ENCODE measurements around the gene HINT1.
"Not testable (repeated sequence)": the region's sequence is repeated elsewhere in the genome, so short reads cannot be mapped to it uniquely, and the experiment has no call there.

Gene HINT1

DNA sequence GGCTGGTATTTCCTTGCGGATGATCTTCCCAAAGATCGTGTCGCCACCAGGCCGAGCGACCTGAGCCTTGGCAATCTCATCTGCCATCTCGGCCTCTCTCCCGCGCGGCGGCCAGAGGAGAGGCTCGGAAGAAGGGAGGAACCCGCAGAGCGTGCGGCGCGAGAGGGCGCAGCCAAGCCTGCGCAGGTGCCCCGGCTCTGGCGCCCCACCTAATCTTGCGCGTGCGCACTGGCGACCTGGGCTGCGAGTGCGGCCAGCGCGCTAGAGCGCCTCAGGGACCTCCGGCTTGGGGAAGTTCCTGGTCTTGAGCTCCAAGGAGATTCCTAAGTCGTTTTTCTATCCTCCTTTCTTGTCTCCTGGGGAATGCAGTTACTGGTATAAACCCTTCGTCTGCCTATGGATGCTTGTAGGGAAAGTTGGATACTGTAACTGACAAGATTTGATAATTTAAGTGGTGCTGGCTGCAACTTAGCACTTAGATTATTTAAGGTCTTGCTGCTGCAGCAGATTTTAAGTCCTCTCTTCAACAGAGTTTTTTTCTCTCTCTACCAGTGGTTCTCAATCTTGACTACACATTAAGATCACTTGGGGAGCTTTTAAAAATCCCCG is at the start of gene HINT1:
HINT1 (minus strand) TSS at position 138 of the 609 bp plus-strand sequence; CDS start at position 87, 51 bp downstream.
- DNase-seq: peak; percentile 89

DNA sequence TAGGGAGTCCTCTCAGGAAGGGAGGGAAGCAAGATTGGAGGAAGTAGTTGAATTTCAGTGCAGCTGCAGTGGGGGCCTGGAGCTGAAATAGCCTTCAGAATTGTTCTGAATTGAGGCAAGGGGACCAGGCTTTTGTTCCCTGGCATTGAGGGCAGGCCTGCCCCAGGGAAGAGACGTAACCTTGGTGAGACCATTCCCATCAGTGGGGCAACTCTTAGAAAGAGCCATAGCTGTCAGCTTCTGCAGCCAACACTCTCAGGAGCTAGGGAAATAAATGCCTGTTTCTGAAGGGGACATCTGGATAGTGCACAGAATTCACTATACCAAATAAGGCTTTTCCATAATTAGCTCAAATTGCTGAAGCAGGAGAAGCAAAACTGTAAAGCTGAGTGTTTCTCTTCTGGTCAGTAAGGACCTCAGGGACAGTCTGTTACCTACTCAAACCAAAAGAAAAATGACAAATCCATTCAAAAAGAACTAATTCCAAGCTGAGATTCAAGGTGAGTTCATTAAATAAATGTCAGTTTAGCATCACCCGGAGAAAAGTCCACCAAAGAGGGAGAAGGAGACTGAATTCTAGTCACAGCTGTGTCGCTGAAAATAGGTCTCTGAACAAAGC is 49.7 kb upstream of the HINT1 start:
- DNase-seq: no peak

DNA sequence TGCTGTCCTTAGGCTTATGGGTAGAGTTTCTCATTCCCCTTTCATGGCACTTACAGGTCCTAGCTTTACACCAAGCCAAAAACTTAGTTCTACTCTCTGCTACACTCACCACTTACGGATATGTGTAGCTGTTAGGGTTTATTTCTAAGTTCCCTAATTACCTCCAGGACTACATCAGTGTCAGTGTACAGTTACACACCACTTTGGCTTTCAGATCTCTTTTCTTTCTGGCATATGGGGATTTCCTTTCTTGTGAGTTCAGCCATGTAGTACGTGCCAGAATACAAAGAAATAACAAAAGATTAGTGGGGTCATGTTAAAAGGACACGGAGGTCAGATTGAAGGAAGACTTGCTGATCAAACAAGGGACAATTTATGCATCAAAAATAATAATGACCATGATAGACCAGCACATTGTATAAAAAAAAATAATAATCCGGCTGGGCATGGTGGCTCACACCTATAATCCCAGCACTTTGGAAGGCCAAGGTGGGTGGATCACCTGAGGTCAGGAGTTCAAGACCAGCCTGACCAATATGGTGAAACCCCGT is 47.5 kb upstream of the HINT1 start:
- no peak for DNase-seq

DNA sequence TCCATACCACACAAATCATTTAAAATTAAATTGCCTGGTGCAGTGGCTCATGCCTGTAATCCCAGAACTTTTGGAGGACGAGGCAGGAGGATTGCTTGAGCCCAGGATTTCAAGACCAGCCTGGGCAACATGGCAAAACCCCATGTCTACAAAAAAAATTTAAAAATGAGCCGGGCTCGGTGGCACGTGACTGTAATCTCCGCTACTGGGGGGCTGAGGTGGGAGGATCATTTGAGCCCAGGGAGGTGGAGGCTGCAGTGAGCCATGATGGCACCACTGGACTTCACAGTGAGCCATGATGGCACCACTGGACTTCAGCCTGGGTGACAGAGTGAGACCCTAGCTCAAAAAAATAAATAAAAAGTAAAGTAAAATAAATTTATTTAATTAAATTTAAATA is 46.6 kb upstream of the HINT1 start:
- no peak for DNase-seq

DNA sequence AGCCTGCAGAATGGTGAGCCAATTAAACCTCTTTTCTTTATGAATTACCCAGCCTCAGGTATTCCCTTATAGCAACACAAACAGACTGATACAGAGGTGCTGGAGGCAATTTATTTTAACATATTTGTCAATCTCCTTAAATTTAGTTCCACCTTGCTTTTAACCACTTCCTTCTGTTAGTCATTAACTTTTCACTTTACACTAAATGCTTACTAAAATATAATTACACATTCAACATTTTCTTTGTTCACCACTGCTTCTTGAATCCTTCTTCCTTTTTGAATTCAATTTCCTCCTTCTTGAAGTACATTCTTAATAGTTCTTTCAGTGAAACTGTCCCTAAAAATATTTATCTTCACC is 45.1 kb upstream of the HINT1 start:
- no peak for DNase-seq

DNA sequence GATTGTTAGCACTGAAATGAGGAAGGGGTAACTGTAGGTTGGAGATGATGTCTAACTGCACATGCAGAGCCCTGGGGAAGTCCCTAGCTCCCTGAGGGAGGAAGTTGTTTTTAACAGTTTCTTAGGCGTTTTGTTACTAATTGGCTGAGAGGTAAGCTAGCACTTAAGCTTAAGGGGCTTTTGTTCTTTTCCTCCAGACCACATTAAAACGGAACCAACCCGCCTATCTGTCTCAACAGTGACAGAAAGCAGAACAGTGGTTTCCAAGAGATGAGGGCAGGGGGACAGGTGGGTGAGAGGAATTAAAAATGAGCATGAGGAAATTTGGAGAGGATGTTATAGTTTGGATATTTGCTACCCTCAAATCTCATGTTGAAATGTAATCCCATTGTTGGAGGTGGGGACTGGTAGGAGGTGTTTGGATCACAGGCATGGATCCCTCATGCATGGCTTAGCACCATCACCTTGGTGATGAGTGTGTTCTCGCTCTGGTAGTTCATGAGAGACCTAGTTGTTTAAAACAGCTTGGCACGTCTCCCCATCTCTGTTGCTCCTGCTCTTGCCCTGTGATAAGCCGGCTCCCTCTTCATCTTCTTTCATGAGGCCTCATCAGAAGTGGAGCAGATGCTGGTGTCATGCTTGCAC is 44.6 kb upstream of the HINT1 start:
- no peak for DNase-seq

DNA sequence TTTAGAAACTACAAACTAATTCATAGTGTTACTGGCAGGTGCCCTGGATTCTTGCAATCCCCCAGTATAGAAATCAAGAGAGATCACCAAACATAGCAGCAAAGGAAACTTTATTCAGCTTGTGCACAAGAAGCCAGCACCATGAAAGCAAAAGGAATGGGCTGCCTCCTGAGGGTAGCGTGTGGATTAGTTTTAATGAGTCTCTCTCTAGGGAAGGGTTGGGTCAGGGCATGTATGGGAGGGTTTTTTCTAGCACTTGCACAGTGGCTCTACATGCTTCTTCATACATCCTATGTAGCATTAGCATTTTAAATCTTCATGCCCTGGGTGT is 44.1 kb upstream of the HINT1 start:
- DNase-seq: no peak

DNA sequence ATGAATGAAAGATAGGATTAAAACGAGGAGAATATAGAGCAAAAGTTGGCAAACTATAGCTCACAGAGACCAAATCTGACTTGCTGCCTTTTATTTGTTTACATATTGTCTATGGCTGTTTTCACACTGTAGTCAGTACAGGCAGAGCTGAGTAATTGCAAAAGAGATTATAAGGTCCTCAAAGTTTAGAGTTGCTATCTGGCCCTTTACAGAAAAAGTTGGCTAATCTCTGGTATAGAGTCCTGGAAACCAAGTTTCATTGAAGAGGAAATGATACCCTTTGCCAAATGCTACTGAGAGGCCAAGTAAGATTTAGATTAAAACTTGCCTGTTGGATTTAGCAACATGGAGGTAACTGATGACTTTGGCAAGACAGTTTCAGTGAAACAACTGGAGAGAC is 41.7 kb upstream of the HINT1 start:
- no peak for DNase-seq

DNA sequence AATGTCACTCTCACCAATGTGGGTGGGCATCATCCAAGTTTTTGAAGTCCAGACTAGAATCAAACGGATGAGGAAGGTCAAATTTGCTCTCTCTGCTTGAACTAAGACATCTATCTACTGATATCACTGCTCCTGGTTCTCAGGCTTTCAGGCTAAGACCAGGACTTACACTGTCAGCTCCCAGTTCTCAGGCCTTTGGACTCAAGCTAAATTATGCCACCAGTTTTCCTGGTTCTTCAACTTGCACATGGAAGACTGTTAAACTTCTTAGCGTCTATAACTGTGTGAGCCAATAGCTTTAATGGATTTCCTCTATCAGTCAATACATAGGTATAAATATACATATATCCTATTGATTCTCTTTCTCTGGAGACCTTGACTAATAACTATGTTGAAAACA is 41.0 kb upstream of the HINT1 start:
- DNase-seq: no peak

DNA sequence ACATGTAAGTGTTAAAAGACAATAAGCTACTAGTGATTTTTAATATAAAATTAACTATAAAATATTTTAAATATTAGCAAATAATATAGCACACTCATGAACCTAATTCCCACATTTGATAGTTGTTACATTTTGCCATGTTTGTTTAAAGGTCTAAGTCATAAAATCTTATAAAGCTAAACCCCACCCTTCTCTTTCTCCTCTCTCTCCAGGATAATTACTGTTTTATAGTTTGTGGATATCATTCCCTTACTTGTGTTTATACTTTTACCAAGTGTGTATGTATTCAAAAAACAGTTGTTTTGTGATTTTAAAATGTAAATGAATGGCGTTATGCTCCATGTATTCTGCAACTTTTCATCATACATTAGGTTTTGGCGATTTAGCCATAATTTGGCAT is 39.9 kb upstream of the HINT1 start:
- DNase-seq: no peak

DNA sequence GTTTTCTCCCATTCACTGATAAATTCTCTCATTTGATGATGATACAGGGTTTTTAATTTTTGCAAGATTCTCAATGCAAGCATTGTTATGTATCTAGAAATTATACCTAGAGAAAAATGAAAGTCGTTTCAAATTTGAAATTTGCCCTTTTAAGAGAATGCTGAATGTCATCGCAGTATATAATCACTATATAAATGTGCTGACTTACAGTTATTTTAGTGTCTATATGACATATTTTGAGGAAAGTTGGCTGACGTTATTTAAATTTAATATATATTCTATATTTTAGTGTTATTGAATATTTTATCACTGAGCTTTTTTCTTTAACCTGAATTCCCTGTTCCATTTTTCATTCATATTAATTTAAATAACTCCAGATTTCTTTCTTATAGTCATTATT is 35.5 kb upstream of the HINT1 start:
- no peak for DNase-seq

DNA sequence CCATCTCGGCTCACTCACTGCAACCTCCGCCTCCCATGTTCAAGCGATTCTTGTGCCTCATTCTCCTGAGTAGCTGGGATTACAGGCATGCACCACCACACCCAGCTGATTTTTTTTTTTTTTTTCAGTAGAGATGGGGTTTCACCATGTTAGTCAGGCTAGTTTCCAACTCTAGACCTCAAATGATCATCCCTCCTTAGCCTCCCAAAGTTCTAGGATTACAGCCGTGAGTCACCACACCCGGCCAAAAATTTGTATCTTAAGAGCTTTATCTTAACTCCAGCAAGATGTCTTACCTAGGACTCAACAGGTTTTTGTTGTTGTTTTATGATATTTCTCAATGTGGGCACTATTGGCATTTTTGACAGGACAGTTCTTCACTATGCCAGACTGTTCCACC is 33.6 kb upstream of the HINT1 start:
- peak; percentile 14 for DNase-seq

DNA sequence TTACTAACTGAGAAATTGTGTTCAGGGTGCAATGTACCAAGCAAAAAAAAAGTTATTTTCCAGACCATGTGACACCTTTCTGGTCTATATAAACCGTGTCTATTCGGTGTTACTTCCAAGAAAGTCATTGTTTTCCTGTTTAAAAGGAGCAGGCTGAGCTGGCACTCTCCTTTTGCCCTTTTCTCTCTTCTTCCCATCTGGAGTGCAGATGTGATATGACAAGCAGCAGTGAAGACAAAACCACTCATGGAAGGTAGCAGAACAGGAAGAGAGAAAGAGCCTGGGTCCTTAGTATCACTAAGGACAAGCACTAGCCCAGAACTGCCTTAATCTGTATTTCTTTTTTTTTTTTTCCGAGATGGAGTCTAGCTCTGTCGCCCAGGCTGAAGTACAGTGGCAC is 31.3 kb upstream of the HINT1 start:
- peak; percentile 23 for DNase-seq

DNA sequence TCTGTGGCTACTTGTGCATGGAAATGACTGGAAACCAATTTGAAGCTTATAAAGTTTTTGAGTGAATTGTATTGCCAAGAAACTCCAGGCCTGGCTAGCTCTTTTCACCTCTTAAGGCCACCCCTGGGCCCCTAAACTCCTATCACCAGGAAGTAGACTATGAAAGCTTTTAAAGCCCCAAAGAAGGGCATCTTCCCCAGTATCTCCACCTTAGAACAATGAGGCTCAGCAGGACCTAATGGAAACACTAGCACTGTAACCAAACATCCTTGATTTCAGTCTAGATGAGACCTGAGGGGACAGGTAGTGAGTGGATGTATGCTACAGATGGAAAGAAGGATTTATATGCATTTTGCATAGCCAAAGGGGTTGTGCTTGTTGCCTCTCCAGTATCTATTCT is 30.6 kb upstream of the HINT1 start:
- DNase-seq: no peak

DNA sequence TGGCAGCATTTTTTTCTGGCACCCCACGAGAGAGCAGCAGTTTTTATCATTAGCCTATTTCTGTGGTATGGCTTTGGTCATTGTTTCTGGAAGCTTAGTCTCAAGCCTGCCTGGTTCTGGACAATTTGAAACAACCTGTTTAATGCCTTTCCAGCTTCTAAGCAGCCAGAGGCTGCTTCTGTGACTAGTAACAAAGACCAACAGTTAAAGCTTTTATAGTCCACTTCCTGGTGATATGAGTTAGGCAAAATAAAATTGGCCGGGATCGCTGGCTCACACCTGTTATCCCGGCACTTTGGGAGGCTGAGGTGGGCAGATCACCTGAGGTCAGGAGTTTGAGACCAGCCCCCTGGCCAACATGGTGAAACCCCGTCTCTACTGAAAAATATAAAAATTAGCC is 29.7 kb upstream of the HINT1 start:
- no peak for DNase-seq

DNA sequence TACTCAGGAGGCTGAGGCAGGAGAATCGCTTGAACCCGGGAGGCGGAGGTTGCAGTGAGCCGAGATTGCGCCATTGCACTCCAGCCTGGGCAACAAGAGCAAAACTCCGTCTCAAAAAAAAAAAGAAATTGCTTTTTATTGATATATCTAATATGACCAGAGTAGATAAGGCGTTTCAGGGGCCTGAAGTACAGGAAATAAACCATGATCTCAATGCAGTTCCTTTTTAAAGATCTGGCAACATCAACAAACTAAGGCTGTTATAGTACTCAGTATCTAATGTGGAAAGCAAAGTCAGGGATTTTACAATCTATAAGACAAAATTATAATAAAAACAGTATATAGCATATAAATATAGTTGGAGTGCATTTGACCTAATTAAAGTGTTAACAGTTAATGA is 28.8 kb upstream of the HINT1 start:
- not testable (repeated sequence) for DNase-seq

DNA sequence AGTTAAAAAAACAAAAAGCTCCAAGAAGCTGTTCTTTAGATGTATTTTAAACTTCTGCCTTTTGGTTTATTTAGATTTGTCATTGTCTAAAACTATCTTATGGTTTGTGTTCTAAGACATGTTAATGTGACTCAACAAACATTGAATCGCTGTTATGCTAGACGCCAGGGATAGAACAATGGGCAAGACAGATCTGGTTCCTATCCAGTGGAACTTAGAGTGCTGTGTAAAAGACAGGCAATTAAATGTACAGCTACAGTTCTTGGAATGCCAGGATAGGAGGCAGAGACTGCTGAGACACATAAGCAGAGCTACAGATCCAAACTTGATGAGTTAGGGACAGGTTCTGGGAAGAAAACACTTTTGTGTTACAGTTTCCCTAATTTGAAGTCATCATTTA is 28.1 kb upstream of the HINT1 start:
- DNase-seq: peak; percentile 10

DNA sequence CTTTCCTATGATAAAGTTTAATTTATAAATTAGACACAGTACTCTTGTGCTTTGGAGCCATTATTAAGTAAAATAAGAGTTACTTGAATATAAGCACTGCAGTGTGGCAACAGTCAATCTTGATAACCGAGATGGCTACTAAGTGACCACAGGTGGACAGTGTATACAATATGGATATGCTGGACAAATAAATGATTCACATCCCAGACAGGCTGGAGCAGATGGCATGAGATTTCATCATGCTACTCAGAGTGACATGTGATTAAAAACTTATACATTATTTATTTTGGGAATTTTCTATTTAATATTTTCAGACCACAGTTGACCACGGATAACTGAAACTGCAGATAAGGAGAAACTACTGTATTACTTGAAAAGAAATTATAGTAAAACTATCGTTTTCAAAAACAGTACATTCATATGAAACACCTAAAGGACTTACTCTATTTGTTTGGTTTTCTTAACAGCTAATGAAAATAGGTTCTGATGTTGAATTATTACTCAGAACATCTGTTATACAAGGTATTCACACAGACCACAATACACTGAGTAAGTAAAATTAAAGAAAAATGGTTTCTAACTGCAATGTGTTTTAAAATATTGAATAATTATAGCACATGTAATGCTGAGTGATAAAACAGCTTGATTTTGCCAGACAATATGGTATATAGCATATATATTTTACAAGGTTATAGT is 21.7 kb upstream of the HINT1 start:
- DNase-seq: peak; percentile 44

DNA sequence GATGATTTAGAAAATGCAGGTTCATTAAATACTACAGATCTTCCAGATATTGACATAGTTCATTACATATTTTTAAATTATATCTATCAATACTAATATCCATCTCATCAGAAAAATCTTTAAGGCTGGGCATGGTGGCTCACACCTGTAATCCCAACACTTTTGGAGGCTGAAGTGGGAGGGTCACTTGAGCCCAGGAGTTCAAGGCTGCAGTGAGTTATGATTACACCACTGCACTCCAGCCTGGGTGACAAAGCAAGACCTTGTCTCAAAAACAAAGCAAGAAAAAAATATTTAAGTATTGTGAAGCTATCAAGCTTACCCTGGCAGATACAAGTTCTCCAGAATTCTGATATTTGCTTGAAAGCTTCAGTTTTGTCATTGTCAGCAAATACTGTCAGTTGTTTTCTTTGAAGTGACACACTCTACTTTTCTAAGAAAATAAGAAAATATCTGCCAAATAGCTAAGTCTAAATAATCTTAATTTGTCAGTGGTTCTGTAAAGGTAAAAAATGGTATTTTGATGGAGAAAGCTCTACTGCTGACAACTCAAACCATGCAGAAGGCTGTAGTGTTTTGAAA is 20.6 kb upstream of the HINT1 start:
- no peak for DNase-seq

DNA sequence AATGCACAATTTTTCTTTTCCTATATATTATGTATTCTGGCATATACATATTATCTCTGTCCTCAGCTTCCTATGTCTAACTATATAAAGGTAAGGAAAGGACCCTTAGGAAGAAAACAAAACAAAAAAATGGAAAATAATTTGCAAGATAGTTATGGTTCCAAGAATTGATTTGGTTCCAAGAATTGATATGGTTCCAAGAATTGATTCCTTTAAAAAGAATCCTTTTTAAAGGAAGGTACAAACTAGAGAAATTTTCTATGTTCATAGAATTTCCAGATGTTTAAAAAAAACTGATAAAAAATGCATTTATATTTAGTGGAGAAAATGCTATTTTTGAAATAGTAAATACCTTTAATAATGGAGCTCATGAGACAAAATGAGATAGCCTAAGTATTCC is 17.8 kb upstream of the HINT1 start:
- no peak for DNase-seq

DNA sequence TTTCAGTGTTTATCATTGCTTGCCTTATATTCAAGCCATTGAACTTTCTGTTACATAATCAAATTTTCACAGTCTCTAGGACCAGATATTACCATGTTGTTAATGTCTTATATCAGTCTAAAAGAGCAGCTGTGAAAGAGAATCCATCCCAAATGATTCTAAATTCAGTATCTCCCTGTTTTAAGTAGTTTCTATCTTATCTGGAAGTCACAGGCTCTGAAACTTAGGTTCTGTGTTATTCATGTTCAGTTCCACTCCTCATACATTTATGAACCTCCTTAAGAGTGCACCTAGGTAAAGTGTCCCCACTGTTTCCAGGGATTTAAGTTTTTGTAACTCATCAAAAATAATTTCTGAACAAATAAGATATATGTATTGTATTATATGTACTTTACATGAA is 15.4 kb upstream of the HINT1 start:
- no peak for DNase-seq

DNA sequence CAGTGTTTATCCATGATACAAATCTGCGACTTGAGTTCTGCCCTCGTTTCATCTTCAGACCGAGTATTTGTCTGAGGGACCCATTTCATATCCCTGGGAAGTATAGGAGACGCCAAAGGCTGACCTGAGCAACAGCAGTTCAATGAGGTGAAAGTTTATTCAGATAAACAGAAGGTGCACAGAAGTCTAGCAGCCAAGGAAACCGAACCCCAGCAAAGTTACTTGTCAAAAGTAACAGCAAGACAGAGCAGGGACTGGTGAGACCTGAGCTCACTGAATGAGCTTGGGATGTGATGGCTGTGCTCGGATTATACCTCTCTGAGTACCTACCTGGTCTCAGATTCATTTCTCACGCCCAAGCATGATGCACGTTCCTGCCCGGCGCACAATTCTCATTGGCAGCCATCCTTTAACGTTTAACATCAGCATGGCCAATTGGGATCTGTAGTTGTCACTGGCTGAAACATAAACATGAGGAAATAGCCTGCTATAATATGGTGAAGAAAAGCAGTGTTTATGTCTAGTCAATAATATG is 6.3 kb upstream of the HINT1 start:
- no peak for DNase-seq

DNA sequence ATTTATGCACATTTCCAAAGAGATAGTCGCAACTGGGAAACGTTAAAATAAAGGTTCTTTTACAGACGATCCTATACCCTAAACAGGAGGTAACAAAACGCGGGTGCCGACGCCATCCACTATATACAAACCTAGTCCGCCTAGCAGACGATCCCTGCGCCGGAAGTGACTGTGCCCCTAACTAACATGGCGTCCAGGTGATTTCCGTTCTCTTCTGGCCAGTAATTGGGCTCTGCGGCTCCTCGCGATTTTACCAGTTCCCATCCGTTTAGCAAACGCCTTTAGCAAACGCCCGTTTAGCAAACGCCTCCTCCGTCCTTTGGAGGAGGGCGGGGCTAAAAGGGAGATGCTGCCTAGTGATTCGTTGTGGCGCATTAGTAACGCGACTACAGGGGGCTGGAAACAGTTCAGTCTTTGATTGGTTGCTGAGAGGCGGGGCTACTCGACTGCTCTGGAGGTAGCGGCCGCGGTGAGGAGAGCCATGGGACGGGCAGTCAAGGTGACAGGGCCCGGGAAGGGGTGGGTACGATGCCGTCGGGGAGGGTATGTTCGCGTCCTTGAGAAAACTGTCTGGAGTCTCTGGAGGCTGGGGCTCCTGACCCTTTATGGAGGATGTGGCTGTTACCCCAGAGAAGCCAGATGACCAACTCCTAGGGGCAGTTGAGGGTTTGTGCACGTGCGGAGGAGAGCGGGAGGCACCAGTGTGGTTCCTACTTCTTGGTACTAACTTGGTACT is 5.7 kb upstream of the HINT1 start, which contains the start of gene LYRM7:
LYRM7 (plus strand) TSS at position 405 of the 736 bp plus-strand sequence; CDS start at position 482, 77 bp downstream.
- DNase-seq: peak; percentile 99

Data from fibroblast of upper back skin (primary cell).